GM23248 (cell line): Measurements from ENCODE around the gene CORIN. TPM values are rescaled to one million over a fixed set of nuclear protein-coding genes. Genes with fewer than 3 reads are reported as not detected.

ENCODE experiments used
- DNase-seq: peaks from one replicate; pipeline ENCODE4 v3.0.0-alpha.2; 2015
- H2AFZ ChIP-seq: fragments of 200-600 bp; sonication (generic); 2 replicates; pipeline ENCODE4 v1.6.1; 2016; ENCODE audit warnings: antibody characterized with exemption
- H3F3A ChIP-seq: fragments of 200-600 bp; sonication (generic); 2 replicates; pipeline ENCODE4 v1.6.1; 2016; ENCODE audit warnings: mild to moderate bottlenecking, antibody characterized with exemption, mixed run types; ENCODE audit not compliant: insufficient read depth
- H3K27ac ChIP-seq: fragments of 200-600 bp; sonication (generic); 2 replicates; pipeline ENCODE4 v1.5.1; 2016; ENCODE audit warnings: mild to moderate bottlenecking
- H3K27me3 ChIP-seq: fragments of 200-600 bp; sonication (generic); replicated peaks from 2 replicates; pipeline ENCODE4 v1.6.1; 2016; ENCODE audit warnings: mild to moderate bottlenecking; ENCODE audit not compliant: insufficient read depth
- H3K36me3 ChIP-seq: fragments of 200-600 bp; sonication (generic); 2 replicates; pipeline ENCODE4 v1.6.1; 2016; ENCODE audit warnings: low read depth, mild to moderate bottlenecking
- H3K4me1 ChIP-seq: fragments of 200-600 bp; sonication (generic); 2 replicates; pipeline ENCODE4 v1.6.1; 2016; ENCODE audit warnings: mild to moderate bottlenecking; ENCODE audit not compliant: insufficient read depth
- H3K4me2 ChIP-seq: fragments of 200-600 bp; sonication (generic); one replicate; pipeline ENCODE4 v1.6.1; 2016; ENCODE audit warnings: mild to moderate bottlenecking; ENCODE audit not compliant: unreplicated experiment
- H3K4me3 ChIP-seq: fragments of 200-600 bp; sonication (generic); 2 replicates; pipeline ENCODE4 v1.5.1; 2016; ENCODE audit warnings: mild to moderate bottlenecking
- H3K79me2 ChIP-seq: fragments of 200-600 bp; sonication (generic); 2 replicates; pipeline ENCODE4 v1.6.1; 2016; ENCODE audit warnings: mild to moderate bottlenecking; ENCODE audit not compliant: insufficient read depth
- H3K9ac ChIP-seq: fragments of 200-600 bp; sonication (generic); 2 replicates; pipeline ENCODE4 v1.6.1; 2016; ENCODE audit warnings: mild to moderate bottlenecking
- H3K9me2 ChIP-seq: fragments of 200-600 bp; sonication (generic); 2 replicates; pipeline ENCODE4 v1.6.1; 2016; ENCODE audit warnings: mixed run types, mild to moderate bottlenecking, moderate library complexity; ENCODE audit not compliant: insufficient read depth
- H3K9me3 ChIP-seq: fragments of 200-600 bp; sonication (generic); one replicate; pipeline ENCODE4 v1.6.1; 2017; ENCODE audit warnings: low read depth
- H4K20me1 ChIP-seq: fragments of 200-600 bp; sonication (generic); 2 replicates; pipeline ENCODE4 v1.6.0; 2016; ENCODE audit not compliant: insufficient read depth
- EZH2 ChIP-seq: fragments of 200-600 bp; sonication (generic); IDR thresholded peaks from 2 replicates; pipeline ENCODE4 v1.6.1; 2018; ENCODE audit warnings: antibody characterized with exemption, mild to moderate bottlenecking; ENCODE audit not compliant: insufficient read depth, poor library complexity, severe bottlenecking
- EZH2phosphoT487 ChIP-seq: fragments of 200-600 bp; sonication (generic); IDR thresholded peaks from 2 replicates; pipeline ENCODE4 v1.6.1; 2018; ENCODE audit warnings: antibody characterized with exemption, moderate library complexity, mild to moderate bottlenecking, low read depth; ENCODE audit not compliant: insufficient read depth
- WGBS, 2 experiments: methylation state at CpG; one replicate each; pipeline ENCODE4 v1.1.6; 2015 to 2017; ENCODE audit warnings: low lambda C conversion rate in 2 of 2, low coverage in 1 of 2; ENCODE audit errors: missing lambda C conversion rate in 2 of 2; 5-methylcytosine and 5-hydroxymethylcytosine counted together
- in situ Hi-C: fragments of 300-500 bp; cut with MboI; formaldehyde crosslinking; loops from 2 replicates; pipeline ENCODE4 v1.15.0; 2020
- polyA plus RNA-seq: library from polyadenylated mRNA; unstranded; fragments of >200 nt; fragmentation: Nextera tagmentation; extraction: Ambion mirVana; gene quantifications from 2 replicates; pipeline ENCODE4 v1.2.1, GENCODE V29; 2016
- total RNA-seq: library from RNA; depleted of rRNA; stranded (reverse); fragments of >200 nt; shearing (Covaris generic); gene quantifications from 2 replicates; pipeline ENCODE4 v1.2.3, GENCODE V29; 2014

Gene CORIN
- total and polyA plus RNA-seq, 2 experiments from 2014 or later: 0.70 to 0.86 TPM

DNA sequence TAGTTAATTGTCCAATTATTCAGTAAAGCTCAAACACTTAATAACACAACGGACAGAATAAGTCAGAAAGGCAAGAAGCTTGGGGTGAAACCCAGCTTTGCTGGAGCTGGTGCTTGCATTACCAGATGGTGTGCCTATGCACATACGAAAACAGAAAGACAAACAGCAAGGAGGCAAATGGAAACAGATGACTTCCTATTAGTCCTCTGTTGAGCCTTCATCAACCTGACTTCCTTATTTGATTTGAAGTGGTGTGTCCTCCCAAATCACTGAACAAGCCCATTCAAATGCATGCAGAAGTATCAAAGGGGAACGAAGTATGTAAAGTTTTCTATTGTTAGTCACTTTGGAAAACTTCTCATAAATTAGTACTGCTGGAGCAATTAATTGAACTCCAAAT lies 186.6 kb downstream of the CORIN start:
- no peak for DNase-seq
- in situ Hi-C loops: no loop called here
- Histone ChIP-seq H3K4me1 (no peaks in the 10 kb centered on the region), H2AFZ (no peak overlapping the region), H3K79me2 (no peaks in the 10 kb centered on the region), H3K4me3 (no peak overlapping the region), H4K20me1 (no peaks in the 10 kb centered on the region), H3K4me2 (no peak overlapping the region), H3K9ac (no peak overlapping the region), H3K27ac (no peak overlapping the region), H3K9me2 (no peaks in the 10 kb centered on the region), H3F3A (no peaks in the 10 kb centered on the region), H3K27me3 (no peaks in the 10 kb centered on the region; the same call in 1 of the 2 replicates), H3K9me3 (no peaks in the 10 kb centered on the region), H3K36me3 (no peaks in the 10 kb centered on the region)
- TF ChIP-seq EZH2phosphoT487 (no peak), EZH2 (no peak)
- WGBS, 2 experiments: 54 to 57% methylated on average over 3 of the region's 3 CpGs

GRCh38 chr4:47650584-47651130 lies 187.2 kb downstream of the CORIN start:
- Histone ChIP-seq H4K20me1 (no peaks in the 10 kb centered on the region), H3K4me2 (no peak overlapping the region), H3K27me3 (no peaks in the 10 kb centered on the region; the same call in 1 of the 2 replicates), H3K9me3 (no peaks in the 10 kb centered on the region), H3K4me1 (no peaks in the 10 kb centered on the region), H3K36me3 (no peaks in the 10 kb centered on the region), H3F3A (no peaks in the 10 kb centered on the region), H2AFZ (no peak overlapping the region), H3K27ac (no peak overlapping the region), H3K9me2 (no peaks in the 10 kb centered on the region), H3K79me2 (no peaks in the 10 kb centered on the region), H3K9ac (no peak overlapping the region), H3K4me3 (no peak overlapping the region)
- DNase-seq: no peak
- TF ChIP-seq EZH2phosphoT487: no peak
- no peak for TF ChIP-seq EZH2
- 42 to 49% methylated on average over 2 of the region's 2 CpGs for WGBS, 2 experiments
- in situ Hi-C loops: no loop called here

DNA sequence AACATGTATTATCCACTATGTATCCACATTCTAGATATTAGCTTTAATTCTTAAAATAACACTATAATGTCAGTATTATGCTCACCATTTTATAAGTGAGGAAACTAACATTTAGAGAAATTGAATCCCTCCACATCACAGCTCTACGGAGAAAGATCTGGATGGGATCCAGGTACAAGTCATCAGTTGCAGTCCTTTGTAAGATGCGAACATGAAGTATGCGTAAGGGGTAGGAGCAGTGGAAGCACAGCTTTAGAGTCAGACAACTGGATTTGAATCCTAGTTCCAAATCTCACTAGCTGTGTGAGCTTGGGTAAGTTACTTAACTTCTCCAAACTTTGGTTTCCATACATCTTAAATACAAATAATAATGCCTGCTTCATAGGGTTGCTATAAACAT lies 190.3 kb downstream of the CORIN start:
- H3K27me3 ChIP-seq: no peaks in the 10 kb centered on the region; the same call in 1 of the 2 replicates
- H3K79me2 ChIP-seq: no peaks in the 10 kb centered on the region
- WGBS, 2 experiments: 85 to 94% methylated on average over 3 of the region's 3 CpGs
- H3K9ac ChIP-seq: no peak overlapping the region
- DNase-seq: no peak
- H3K9me2 ChIP-seq: no peaks in the 10 kb centered on the region
- no peaks in the 10 kb centered on the region for H4K20me1 ChIP-seq
- no peaks in the 10 kb centered on the region for H3K4me1 ChIP-seq
- H3K27ac ChIP-seq: no peak overlapping the region
- in situ Hi-C loops: no loop called here
- H3K36me3 ChIP-seq: no peaks in the 10 kb centered on the region
- no peaks in the 10 kb centered on the region for H3K9me3 ChIP-seq
- TF ChIP-seq EZH2 (no peak), EZH2phosphoT487 (no peak)
- H3K4me3 ChIP-seq: no peak overlapping the region
- H2AFZ ChIP-seq: no peak overlapping the region
- H3F3A ChIP-seq: no peaks in the 10 kb centered on the region
- no peak overlapping the region for H3K4me2 ChIP-seq

DNA sequence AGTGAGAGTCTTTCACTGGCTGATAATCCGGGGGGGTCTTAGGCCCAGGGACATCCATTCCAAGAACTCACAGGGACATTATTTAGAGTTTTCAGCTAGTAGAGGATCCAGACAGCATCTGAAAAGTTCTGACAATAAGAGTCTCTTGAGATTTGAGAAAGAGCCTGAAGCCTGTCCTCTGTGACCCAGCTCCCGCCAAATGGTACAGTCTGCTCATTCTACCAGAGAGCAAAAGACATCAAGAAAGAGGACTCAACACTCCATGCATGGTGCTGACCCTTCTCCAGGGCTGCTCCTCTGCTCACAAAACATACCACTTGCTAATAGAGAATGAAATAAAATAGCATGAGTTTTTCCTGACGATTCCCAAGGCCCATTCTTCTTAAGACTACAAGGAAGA lies 190.8 kb downstream of the CORIN start:
- no peak overlapping the region for H3K27ac ChIP-seq
- no peaks in the 10 kb centered on the region; the same call in 1 of the 2 replicates for H3K27me3 ChIP-seq
- no peak overlapping the region for H3K4me3 ChIP-seq
- TF ChIP-seq EZH2phosphoT487: no peak
- no peaks in the 10 kb centered on the region for H4K20me1 ChIP-seq
- H3K4me1 ChIP-seq: no peaks in the 10 kb centered on the region
- 81 to 87% methylated on average over 3 of the region's 3 CpGs for WGBS, 2 experiments
- H3K79me2 ChIP-seq: no peaks in the 10 kb centered on the region
- no peaks in the 10 kb centered on the region for H3K36me3 ChIP-seq
- no peak overlapping the region for H3K9ac ChIP-seq
- no peak for DNase-seq
- H3K9me3 ChIP-seq: no peaks in the 10 kb centered on the region
- in situ Hi-C loops: no loop called here
- no peak overlapping the region for H3K4me2 ChIP-seq
- no peaks in the 10 kb centered on the region for H3K9me2 ChIP-seq
- H3F3A ChIP-seq: no peaks in the 10 kb centered on the region
- H2AFZ ChIP-seq: no peak overlapping the region

- Histone ChIP-seq H3K9ac (no peak overlapping the region), H3K36me3 (no peaks in the 10 kb centered on the region), H3K4me3 (no peak overlapping the region), H3K9me2 (no peaks in the 10 kb centered on the region), H3K79me2 (no peaks in the 10 kb centered on the region), H3K4me2 (no peak overlapping the region), H4K20me1 (no peaks in the 10 kb centered on the region), H3K9me3 (no peaks in the 10 kb centered on the region), H3K4me1 (no peaks in the 10 kb centered on the region), H3K27me3 (no peaks in the 10 kb centered on the region; the same call in 1 of the 2 replicates), H3K27ac (no peak overlapping the region), H3F3A (no peaks in the 10 kb centered on the region), H2AFZ (no peak overlapping the region)
- TF ChIP-seq EZH2phosphoT487 (no peak), EZH2 (no peak)
- in situ Hi-C loops: no loop called here
- WGBS, 2 experiments: 94 to 96% methylated on average over 3 of the region's 3 CpGs
- DNase-seq: no peak
These were observed 191.5 kb downstream of the CORIN start for GRCh38 chr4:47646372-47646771.
